Peyer's patch (tissue), 4 donors: ENCODE measurements around the gene RBM10. TPM values are rescaled to one million over a fixed set of nuclear protein-coding genes. Genes with fewer than 3 reads are reported as not detected.
"Not testable (repeated sequence)": the region's sequence is repeated elsewhere in the genome, so short reads cannot be mapped to it uniquely, and the experiment has no call there.

Experiments used
- DNase-seq, 3 donors: peaks; one replicate each; pipeline ENCODE4 v3.0.0-alpha.2; 2017 to 2019
- H3K27ac ChIP-seq, 4 donors: fragments of 200-600 bp; sonication (generic); one replicate each; pipeline ENCODE4 v1.5.1; 2016 to 2019
- H3K27me3 ChIP-seq, 2 donors: fragments of 200-600 bp; sonication (generic); one replicate each; pipeline ENCODE4 v1.5.1; 2019
- H3K36me3 ChIP-seq, 3 donors: fragments of 200-600 bp; sonication (generic); one replicate each; pipeline ENCODE4 v1.5.1; 2016 to 2019
- H3K4me1 ChIP-seq, 4 donors: fragments of 200-600 bp; sonication (generic); one replicate each; pipeline ENCODE4 v1.5.1; 2016 to 2019
- H3K4me3 ChIP-seq, 4 donors: fragments of 200-600 bp; sonication (generic); 1 replicate in 3 of 4; 2 replicates in 1 of 4; pipeline ENCODE4 v1.5.1; 2016 to 2019; ENCODE audit warnings: mild to moderate bottlenecking in 1 of 4
- H3K9me3 ChIP-seq, 4 donors: fragments of 200-600 bp; sonication (generic); one replicate each; pipeline ENCODE4 v1.5.1; 2016 to 2019; ENCODE audit warnings: mild to moderate bottlenecking in 1 of 4
- POLR2A ChIP-seq, 2 donors: fragments of 450-650 bp; IDR thresholded peaks; one replicate each; pipeline ENCODE4 v1.5.1; 2017; ENCODE audit warnings: antibody characterized with exemption in 2 of 2, mild to moderate bottlenecking in 2 of 2, moderate library complexity in 2 of 2
- total RNA-seq, 4 donors: library from RNA; depleted of rRNA; stranded (reverse); fragments of >200 nt; gene quantifications; one replicate each; pipeline ENCODE4 v1.1.0, GENCODE V29; 2016
- TF ChIP-seq, protein P1 (sequence below), 6 experiments: fragments of 450-650 bp in 4 of 6; fragments of 200-600 bp in 2 of 6; sonication (generic) in 1 of 6; IDR thresholded peaks; one replicate each; pipeline ENCODE4 v1.5.1; 2017 to 2019; ENCODE audit warnings: antibody characterized with exemption in 6 of 6, mild to moderate bottlenecking in 3 of 6, moderate library complexity in 1 of 6

The RBM10 gene
- total RNA-seq, 4 donors from 2014 or later, result 24.9 to 47.0 (median 35.3) TPM

DNA sequence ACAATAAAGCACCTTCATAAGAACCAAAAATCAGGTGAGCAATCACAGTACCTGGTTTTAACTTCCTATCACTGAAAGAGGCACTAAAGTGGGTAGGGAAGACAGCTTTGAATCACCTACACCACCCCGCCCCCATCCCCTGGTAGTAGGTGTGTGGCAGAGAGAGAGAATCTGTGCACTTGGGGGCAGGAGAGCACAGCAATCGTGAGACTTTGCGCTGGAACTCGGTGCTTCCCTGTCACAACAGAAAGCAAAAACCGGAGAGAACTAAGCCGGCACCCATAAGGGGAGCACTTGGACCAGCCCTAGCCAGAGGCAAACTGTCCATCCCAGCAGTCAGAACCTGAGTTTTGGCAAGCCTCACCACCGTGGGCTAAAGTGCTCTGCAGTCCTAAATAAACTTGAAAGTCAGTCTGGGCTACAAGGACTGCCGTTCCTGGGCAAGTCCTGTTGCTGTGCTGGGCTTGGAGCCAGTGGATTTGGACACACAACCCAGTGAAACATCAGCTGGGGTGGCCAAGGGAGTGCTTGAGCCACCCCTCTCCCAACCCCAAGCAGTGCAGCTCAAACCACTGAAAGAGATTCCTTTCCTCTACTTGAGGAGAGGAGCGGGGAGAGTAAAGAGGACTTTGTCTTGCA is 32.6 kb upstream of the RBM10 start:
- no peak overlapping the region for H3K4me3 ChIP-seq
- H3K4me1 ChIP-seq, result no peaks in the 10 kb centered on the region
- no peaks in the 10 kb centered on the region for H3K27me3 ChIP-seq
- no peak for TF ChIP-seq POLR2A (IDR thresholded peaks at IDR 0.05)
- TF ChIP-seq, protein P1, sequence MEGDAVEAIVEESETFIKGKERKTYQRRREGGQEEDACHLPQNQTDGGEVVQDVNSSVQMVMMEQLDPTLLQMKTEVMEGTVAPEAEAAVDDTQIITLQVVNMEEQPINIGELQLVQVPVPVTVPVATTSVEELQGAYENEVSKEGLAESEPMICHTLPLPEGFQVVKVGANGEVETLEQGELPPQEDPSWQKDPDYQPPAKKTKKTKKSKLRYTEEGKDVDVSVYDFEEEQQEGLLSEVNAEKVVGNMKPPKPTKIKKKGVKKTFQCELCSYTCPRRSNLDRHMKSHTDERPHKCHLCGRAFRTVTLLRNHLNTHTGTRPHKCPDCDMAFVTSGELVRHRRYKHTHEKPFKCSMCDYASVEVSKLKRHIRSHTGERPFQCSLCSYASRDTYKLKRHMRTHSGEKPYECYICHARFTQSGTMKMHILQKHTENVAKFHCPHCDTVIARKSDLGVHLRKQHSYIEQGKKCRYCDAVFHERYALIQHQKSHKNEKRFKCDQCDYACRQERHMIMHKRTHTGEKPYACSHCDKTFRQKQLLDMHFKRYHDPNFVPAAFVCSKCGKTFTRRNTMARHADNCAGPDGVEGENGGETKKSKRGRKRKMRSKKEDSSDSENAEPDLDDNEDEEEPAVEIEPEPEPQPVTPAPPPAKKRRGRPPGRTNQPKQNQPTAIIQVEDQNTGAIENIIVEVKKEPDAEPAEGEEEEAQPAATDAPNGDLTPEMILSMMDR (IDR thresholded peaks at IDR 0.05), result no peak
- no peak overlapping the region for H3K27ac ChIP-seq
- no peaks in the 10 kb centered on the region for H3K36me3 ChIP-seq
- no peaks in the 10 kb centered on the region for H3K9me3 ChIP-seq
- peak in 1 of 3 donors; percentile 48 for DNase-seq

DNA sequence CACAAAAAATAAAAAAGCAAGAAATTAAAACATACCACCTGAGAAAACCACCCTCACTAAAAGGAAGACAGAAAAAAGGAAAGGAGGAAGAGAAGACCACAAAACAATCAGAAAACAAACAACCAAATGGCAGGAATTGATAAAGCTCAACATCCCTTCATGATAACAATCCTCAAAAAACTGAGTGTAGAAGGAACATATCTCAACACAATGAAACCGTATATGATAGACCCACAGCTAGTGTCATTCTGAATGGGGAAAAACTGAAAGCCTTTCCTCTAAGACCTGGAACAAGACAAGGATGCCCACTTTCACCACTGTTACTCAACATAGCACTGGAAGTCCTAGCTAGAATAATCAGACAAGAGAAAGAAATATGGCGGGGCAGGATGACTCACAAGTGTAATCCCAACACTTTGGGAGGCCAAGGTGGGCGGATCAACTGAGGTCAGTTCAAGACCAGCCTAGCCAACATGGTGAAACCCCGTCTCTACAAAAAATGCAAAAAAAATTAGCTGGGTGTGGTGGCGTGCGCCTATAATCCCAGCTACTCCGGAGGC is 28.4 kb upstream of the RBM10 start:
- H3K4me3 ChIP-seq, H3K4me1 ChIP-seq, DNase-seq, H3K27me3 ChIP-seq, H3K36me3 ChIP-seq, H3K9me3 ChIP-seq, H3K27ac ChIP-seq: not testable (repeated sequence)

DNA sequence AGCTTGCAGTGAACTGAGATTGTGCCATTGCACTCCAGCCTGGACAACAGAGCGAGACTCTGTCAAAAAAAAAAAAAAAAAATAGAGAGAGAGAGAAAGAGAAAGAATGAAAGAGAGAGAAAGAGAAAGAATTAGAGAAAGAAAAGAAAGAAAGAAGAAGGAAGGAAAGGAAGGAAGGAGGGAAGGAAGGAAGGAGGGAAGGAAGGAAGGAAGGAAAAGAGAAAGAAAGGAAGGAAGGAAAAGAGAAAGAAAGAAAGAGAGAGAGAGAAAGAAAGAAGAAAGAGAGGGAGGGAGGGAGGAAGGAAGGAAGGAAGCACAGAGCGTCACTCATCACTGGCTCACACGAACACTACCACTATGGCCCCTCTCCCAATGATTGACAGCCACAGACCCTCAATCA is 20.6 kb upstream of the RBM10 start:
- not testable (repeated sequence) for H3K36me3 ChIP-seq, H3K4me3 ChIP-seq, H3K4me1 ChIP-seq, DNase-seq, H3K27ac ChIP-seq, H3K9me3 ChIP-seq, H3K27me3 ChIP-seq

DNA sequence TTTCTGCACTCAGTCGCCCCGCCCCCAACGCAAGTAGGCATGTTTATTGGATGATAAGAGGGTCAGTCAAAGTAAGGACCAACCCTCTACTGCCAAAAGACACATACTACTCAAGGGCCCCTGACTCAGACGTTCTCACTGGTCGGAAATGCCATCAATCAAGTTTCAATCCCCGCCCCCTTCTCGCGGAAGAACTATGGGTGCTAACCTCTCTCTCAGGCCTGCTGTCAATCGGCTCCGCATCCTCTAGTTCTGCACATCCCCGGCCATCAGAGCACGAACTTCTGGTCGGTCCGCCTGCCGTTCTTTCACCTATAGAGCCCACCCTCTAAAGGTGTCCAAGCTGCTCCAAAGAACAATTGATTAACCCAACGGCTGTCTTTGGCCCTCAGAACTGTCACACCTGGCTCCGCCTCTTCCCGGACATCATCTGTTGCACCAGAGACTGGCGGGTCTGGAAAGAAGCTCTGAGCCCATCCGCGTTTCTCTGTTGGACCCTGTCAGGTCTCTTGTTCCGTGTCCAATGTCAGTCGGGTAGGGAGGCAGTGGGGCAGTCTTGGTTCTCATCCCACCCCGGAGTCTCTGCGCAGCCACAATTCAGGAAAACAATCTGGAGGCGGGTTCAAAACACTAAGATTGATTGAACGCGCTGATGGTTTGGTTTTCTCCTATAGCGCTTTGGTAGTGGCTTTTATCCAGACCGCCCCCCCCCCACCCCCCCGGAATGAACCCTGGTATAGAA is 15.7 kb upstream of the RBM10 start:
- H3K4me1 ChIP-seq, result peaks cover 0 to 5% (median 0%) of the 10 kb centered on the region in 4 donors
- no peaks in the 10 kb centered on the region for H3K9me3 ChIP-seq
- no peaks in the 10 kb centered on the region for H3K27me3 ChIP-seq
- TF ChIP-seq POLR2A (IDR thresholded peaks at IDR 0.05), result peak in 1 of 2 donors; percentile 11
- TF ChIP-seq, protein P1 (IDR thresholded peaks at IDR 0.05), result no peak
- DNase-seq, result peak; percentile 88 to 96 (median 90)
- peak overlapping the region; percentile 70 to 87 (median 78) for H3K27ac ChIP-seq
- H3K36me3 ChIP-seq, result no peaks in the 10 kb centered on the region
- peak overlapping the region; percentile 40 to 63 (median 53) for H3K4me3 ChIP-seq

DNA sequence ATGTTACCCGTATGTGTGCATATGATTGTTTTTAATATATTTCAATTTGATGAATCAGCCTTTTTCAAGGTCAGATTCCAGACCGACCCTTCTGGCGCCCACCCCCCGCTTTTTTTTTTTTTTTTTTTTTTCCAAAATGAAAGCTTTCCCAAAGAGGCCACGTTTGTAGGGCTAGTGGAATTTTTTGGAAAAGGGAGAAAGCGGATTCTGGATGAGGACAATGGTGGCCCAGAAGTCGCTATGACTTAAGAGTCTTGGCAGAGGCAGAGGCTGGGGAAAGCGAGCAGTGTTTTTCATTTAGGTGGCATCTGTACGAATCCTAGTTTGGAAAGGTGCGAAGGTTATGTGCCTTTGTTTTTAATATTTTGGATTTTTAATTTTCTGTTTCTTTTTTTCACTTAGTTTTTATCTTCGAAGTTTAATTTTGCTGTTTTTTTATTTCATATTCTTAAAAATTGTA is 15.1 kb upstream of the RBM10 start:
- H3K36me3 ChIP-seq, result no peaks in the 10 kb centered on the region
- no peaks in the 10 kb centered on the region for H3K9me3 ChIP-seq
- H3K4me1 ChIP-seq, result peaks cover 0 to 5% (median 0%) of the 10 kb centered on the region in 4 donors
- peak overlapping the region; percentile 40 to 63 (median 53) for H3K4me3 ChIP-seq
- no peak for DNase-seq
- TF ChIP-seq, protein P1 (IDR thresholded peaks at IDR 0.05), result no peak
- no peak for TF ChIP-seq POLR2A (IDR thresholded peaks at IDR 0.05)
- H3K27ac ChIP-seq, result peak overlapping the region; percentile 70 to 87 (median 78)
- H3K27me3 ChIP-seq, result no peaks in the 10 kb centered on the region

DNA sequence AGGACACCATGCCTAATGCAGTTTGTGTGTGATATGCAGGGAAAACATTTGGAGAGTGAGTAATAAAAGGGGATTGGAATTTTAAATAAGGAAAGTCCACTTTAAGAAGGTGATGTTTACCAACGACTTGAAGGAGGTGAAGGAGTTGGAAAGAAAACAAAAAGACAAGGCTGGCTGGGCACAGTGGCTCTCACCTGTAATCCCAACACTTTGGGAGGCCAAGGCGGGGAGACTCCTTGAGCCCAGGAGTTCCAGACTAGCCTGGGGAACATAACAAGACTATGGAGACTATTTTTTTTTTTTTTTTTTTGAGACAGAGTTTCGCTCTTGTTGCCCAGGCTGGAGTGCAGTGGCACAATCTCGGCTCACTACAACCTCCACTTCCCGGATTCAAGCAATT is 11.5 kb upstream of the RBM10 start:
- peaks cover 0 to 5% (median 0%) of the 10 kb centered on the region in 4 donors for H3K4me1 ChIP-seq
- no peak for DNase-seq
- no peaks in the 10 kb centered on the region for H3K36me3 ChIP-seq
- H3K9me3 ChIP-seq, result no peaks in the 10 kb centered on the region
- no peaks in the 10 kb centered on the region for H3K27me3 ChIP-seq
- H3K4me3 ChIP-seq, result no peak overlapping the region
- H3K27ac ChIP-seq, result no peak overlapping the region
- TF ChIP-seq, protein P1 (IDR thresholded peaks at IDR 0.05), result no peak
- no peak for TF ChIP-seq POLR2A (IDR thresholded peaks at IDR 0.05)

DNA sequence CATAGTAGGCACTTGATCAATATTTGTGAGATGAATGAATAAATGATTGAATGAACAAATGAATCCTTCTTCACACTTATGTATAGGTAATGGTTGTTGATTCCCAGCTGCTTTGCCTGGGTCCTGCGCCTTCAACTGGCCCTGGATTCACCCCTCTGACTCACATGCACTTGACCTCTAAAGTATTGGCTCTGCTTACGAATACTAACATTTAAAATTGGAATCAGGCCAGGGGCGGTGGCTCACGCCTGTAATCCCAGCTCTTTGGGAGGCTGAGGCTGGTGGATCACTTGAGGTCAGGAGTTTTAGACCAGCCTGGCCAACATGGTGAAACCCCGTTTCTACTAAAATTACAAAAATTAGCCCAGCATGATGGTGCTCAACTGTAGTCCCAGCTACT is 9.4 kb upstream of the RBM10 start:
- H3K27me3 ChIP-seq, H3K27ac ChIP-seq, H3K9me3 ChIP-seq, DNase-seq, H3K4me1 ChIP-seq, H3K4me3 ChIP-seq, H3K36me3 ChIP-seq: not testable (repeated sequence)
